Lung (tissue), 12 donors: Measurements from ENCODE around the gene TDRD7. TPM values are rescaled to one million over a fixed set of nuclear protein-coding genes. Genes with fewer than 3 reads are reported as not detected.

Experiments
- ATAC-seq: fragments of 200-7000 bp; cut with Tn5 transposase; one replicate; pipeline ENCODE4 v1.9.1; 2020; ENCODE audit warnings: moderate number of reproducible peaks; ENCODE audit not compliant: insufficient read depth, low FRiP score
- DNase-seq, 3 donors: peaks; one replicate each; pipeline ENCODE4 v3.0.0-alpha.2; 2013 to 2017
- H3K27ac ChIP-seq, 2 donors: one replicate each; pipeline ENCODE4 v1.5.1; 2013; ENCODE audit warnings: mild to moderate bottlenecking in 2 of 2, moderate library complexity in 2 of 2, control low read depth in 1 of 2, inconsistent platforms in 1 of 2, low read depth in 1 of 2, low read length in 1 of 2
- H3K27me3 ChIP-seq, 3 donors: one replicate each; pipeline ENCODE4 v1.5.1; 2013; ENCODE audit warnings: low read length in 2 of 3; ENCODE audit not compliant: control insufficient read depth in 3 of 3, insufficient read depth in 3 of 3
- H3K36me3 ChIP-seq, 4 donors: one replicate each; pipeline ENCODE4 v1.5.1; 2013; ENCODE audit warnings: low read length in 4 of 4, mild to moderate bottlenecking in 1 of 4, moderate library complexity in 1 of 4; ENCODE audit not compliant: control insufficient read depth in 4 of 4, insufficient read depth in 4 of 4
- H3K4me1 ChIP-seq, 5 donors: one replicate each; pipeline ENCODE4 v1.5.1; 2013; ENCODE audit warnings: low read length in 5 of 5, mild to moderate bottlenecking in 2 of 5, moderate library complexity in 1 of 5; ENCODE audit not compliant: control insufficient read depth in 5 of 5, insufficient read depth in 5 of 5
- H3K4me3 ChIP-seq: one replicate; pipeline ENCODE4 v1.5.1; 2013; ENCODE audit warnings: mild to moderate bottlenecking, control low read depth, moderate library complexity
- H3K9ac ChIP-seq, 2 donors: one replicate each; pipeline ENCODE4 v1.5.1; 2013; ENCODE audit warnings: low read length in 2 of 2, control low read depth in 1 of 2; ENCODE audit not compliant: insufficient read depth in 1 of 2
- H3K9me3 ChIP-seq, 4 donors: one replicate each; pipeline ENCODE4 v1.5.1; 2013; ENCODE audit warnings: low read length in 3 of 4, mild to moderate bottlenecking in 1 of 4, moderate library complexity in 1 of 4; ENCODE audit not compliant: control insufficient read depth in 4 of 4, insufficient read depth in 3 of 4
- WGBS, 2 donors: extraction: QIAGEN DNeasy Blood & Tissue Kit; methylation state at CpG; one replicate each; pipeline ENCODE4 v1.1.7; 2013; 5-methylcytosine and 5-hydroxymethylcytosine counted together
- polyA plus RNA-seq, 2 donors: library from polyadenylated mRNA; stranded (reverse); fragments of 200-250 nt; gene quantifications; one replicate each; pipeline ENCODE4 v1.2.1, GENCODE V29; 2013
- total RNA-seq, 2 donors: library from RNA; depleted of rRNA in 1 of 2; stranded (reverse); fragments of >200 nt in 1 of 2; gene quantifications; one replicate each; pipeline ENCODE4 v1.2.1, GENCODE V29; 2014 to 2021
- TF ChIP-seq, protein P1 (sequence below): IDR thresholded peaks from 2 replicates; pipeline ENCODE4 v1.5.1; 2012; ENCODE audit warnings: mild to moderate bottlenecking; ENCODE audit errors: control extremely low read depth, extremely low read depth
- donor health status: control.
- donor health status: control.
- donor health status: Bipolar disorder and iron deficiency.
- donor health status: healthy.
- donor health status: DM: yes; HTN: yes; CAD: no.

The TDRD7 gene
- total and polyA plus RNA-seq, 4 donors, result 6.8 to 13.3 (median 11.7) TPM

DNA sequence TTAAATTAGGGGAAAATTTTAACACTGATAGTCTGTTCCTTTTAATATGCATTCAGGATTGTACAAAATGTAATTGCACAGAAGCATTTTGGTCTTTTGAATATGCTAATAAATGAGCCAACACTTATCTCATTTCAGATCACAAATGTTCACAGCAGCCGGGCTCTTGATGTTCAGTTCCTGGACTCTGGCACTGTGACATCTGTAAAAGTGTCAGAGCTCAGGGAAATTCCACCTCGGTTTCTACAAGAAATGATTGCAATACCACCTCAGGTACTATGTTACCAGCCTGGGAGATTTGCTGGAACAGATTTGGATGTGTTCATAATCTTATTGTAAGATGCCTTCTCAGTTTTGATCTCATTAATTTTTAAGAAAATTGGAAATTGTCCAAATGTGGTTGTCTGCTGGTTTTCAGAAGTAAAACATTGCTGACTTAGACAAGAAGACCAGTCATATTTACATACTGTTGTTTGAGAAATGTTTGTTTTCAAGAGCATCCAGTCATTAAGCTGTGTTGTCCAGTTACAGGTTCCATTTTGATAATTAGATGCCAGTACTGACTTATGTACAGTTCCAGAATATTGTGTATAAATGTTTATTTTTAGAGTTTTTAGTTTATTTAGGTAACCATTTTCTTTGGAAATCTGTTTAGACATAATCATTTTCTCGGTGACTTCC, 66.5 kb downstream of the TDRD7 start:
- 55 to 69% methylated on average over 3 of the region's 3 CpGs for WGBS, 2 donors
- no peaks in the 10 kb centered on the region for H3K27me3 ChIP-seq
- no peak overlapping the region for H3K9ac ChIP-seq
- ATAC-seq (no peak), DNase-seq (no peak)
- H3K36me3 ChIP-seq, result peaks cover 0 to 17% (median 6%) of the 10 kb centered on the region in 4 donors
- H3K4me3 ChIP-seq, result no peak overlapping the region
- H3K4me1 ChIP-seq, result peaks cover 0 to 2% (median 0%) of the 10 kb centered on the region in 5 donors
- TF ChIP-seq, protein P1, sequence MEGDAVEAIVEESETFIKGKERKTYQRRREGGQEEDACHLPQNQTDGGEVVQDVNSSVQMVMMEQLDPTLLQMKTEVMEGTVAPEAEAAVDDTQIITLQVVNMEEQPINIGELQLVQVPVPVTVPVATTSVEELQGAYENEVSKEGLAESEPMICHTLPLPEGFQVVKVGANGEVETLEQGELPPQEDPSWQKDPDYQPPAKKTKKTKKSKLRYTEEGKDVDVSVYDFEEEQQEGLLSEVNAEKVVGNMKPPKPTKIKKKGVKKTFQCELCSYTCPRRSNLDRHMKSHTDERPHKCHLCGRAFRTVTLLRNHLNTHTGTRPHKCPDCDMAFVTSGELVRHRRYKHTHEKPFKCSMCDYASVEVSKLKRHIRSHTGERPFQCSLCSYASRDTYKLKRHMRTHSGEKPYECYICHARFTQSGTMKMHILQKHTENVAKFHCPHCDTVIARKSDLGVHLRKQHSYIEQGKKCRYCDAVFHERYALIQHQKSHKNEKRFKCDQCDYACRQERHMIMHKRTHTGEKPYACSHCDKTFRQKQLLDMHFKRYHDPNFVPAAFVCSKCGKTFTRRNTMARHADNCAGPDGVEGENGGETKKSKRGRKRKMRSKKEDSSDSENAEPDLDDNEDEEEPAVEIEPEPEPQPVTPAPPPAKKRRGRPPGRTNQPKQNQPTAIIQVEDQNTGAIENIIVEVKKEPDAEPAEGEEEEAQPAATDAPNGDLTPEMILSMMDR, result no peak
- H3K27ac ChIP-seq, result no peak overlapping the region
- peaks cover 0 to 2% (median 0%) of the 10 kb centered on the region in 4 donors for H3K9me3 ChIP-seq

DNA sequence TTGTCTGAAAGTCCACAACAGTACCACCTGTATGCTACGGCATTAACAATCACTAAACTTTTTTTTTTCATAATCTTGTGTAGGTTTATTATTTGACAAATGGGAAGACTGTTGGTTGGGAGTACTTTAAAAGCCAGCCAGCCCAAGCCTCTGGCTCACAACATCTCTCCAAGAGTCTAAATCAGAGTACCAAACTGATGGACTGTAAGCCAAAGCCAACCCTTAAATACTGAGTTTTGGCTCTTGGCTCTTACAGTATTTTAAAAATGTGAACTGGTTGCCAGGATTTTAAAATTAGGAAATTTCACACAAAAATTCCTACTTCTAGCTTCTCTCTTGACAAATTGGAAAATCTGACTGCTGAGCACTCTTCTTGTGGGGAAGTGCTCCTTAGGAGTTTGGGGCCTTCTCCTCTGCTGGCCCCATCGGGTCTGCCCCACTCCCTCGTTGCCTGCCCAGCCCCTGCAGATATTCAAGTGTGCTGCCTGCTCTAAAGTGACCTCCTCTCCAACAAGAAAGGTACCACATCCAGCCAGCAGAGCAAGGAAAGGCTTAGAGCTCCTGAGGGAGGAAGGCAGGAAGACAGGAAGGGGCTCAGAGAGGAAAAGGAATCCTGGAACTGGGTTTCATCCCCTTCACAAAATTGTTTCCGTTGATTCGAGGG, 67.7 kb downstream of the TDRD7 start:
- no peak for DNase-seq

DNA sequence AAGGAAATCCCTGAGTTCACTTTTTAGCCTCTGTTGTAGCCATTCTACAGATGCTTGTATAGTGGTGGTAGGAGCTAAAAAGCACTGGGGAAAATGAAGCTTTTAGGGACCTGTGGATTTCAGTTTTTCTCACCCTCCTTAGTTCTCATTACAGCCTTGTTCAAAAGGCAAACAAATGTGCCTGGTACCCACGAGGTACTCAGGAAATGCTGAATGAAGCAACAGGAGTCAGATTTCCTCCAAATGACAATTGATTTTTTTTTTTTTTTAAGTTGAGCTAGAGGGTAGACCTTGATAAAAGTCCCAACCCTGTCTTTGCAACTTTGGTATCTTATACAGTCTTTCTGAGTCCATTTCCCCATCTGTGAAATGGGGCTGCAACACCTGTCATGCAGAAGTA, 68.3 kb downstream of the TDRD7 start:
- peaks cover 0 to 2% (median 0%) of the 10 kb centered on the region in 5 donors for H3K4me1 ChIP-seq
- H3K27ac ChIP-seq, result no peak overlapping the region
- DNase-seq (no peak), ATAC-seq (no peak)
- H3K4me3 ChIP-seq, result no peak overlapping the region
- TF ChIP-seq, protein P1, result no peak
- no peaks in the 10 kb centered on the region for H3K27me3 ChIP-seq
- H3K9ac ChIP-seq, result no peak overlapping the region
- 18 to 22% methylated on average over 1 of the region's 1 CpG for WGBS, 2 donors
- H3K36me3 ChIP-seq, result peaks cover 0 to 14% (median 7%) of the 10 kb centered on the region in 4 donors
- H3K9me3 ChIP-seq, result peaks cover 0 to 2% (median 0%) of the 10 kb centered on the region in 4 donors

More for the DNA sequence above, 67.7 kb downstream of the TDRD7 start:
- peaks cover 0 to 2% (median 0%) of the 10 kb centered on the region in 4 donors for H3K9me3 ChIP-seq
- H3K4me1 ChIP-seq, result peaks cover 0 to 2% (median 0%) of the 10 kb centered on the region in 5 donors
- TF ChIP-seq, protein P1, result no peak
- peak overlapping the region in 1 of 2 donors; percentile 53 for H3K27ac ChIP-seq
- ATAC-seq, result no peak
- no peaks in the 10 kb centered on the region for H3K27me3 ChIP-seq
- 78 to 80% methylated on average over 5 of the region's 5 CpGs for WGBS, 2 donors
- H3K36me3 ChIP-seq, result peaks cover 0 to 18% (median 7%) of the 10 kb centered on the region in 4 donors
- H3K9ac ChIP-seq, result no peak overlapping the region
- no peak overlapping the region for H3K4me3 ChIP-seq
